HCT116 (cell line): Measurements from ENCODE around the gene KRT2. TPM values are rescaled to one million over a fixed set of nuclear protein-coding genes. Genes with fewer than 3 reads are reported as not detected.

Experiments used
- ATAC-seq: fragments of 200-7000 bp; cut with Tn5 transposase; 2 replicates; pipeline ENCODE4 v1.9.1; 2020; ENCODE audit warnings: mild to moderate bottlenecking, moderate library complexity
- BruUV-seq: library from RNA; stranded (reverse); fragments of 400-500 nt; replicated peaks from 2 replicates; lab custom pipeline; 2021; lab: Mats Ljungman, UMichigan
- CTCF ChIA-PET: fragments of 300-600 bp; sonication (Branson Sonifier 250); formaldehyde crosslinking; loops from one replicate; lab custom pipeline; 2021; ENCODE audit warnings: antibody characterized with exemption; lab: Charles Lee
- POLR2A ChIA-PET: fragments of 300-600, 350-600 bp; sonication (Branson Sonifier 250); formaldehyde crosslinking; loops from one replicate; lab custom pipeline; 2021; ENCODE audit warnings: antibody characterized with exemption; lab: Charles Lee
- RAD21 ChIA-PET, 2 experiments: fragments of 300-600 bp; sonication (Branson Sonifier 250); formaldehyde crosslinking; loops; one replicate each; lab custom pipeline; 2023; ENCODE audit warnings: low total read pairs in 2 of 2; ENCODE audit not compliant: uncharacterized antibody in 2 of 2, unreplicated experiment in 2 of 2, low non-redundant PET in 1 of 2; lab: Charles Lee
- DNase-seq: peaks from one replicate; pipeline ENCODE4 v3.0.0-alpha.2; 2010; ENCODE audit warnings: low read depth, low spot score
- H2AFZ ChIP-seq: fragments of 200-600 bp; shearing (Covaris generic), sonication (generic); 2 replicates; pipeline ENCODE4 v1.6.1; 2017; ENCODE audit warnings: low read depth, mixed run types, mixed read lengths, antibody characterized with exemption, low read length; ENCODE audit not compliant: poor library complexity, severe bottlenecking
- H3K27ac ChIP-seq: 2 replicates; pipeline ENCODE4 v1.5.1; 2012; ENCODE audit warnings: low read depth, low read length
- H3K27me3 ChIP-seq: fragments of 200-600 bp; sonication (generic); 2 replicates; pipeline ENCODE4 v1.6.1; 2016; ENCODE audit warnings: mixed run types, low read length, mixed read lengths; ENCODE audit not compliant: insufficient read depth
- H3K36me3 ChIP-seq, 2 experiments: fragments of 200-500 bp in 1 of 2; fragments of 200-600 bp in 1 of 2; sonication (Bioruptor generic) in 1 of 2; sonication (generic) in 1 of 2; 2 replicates each; pipeline versions ENCODE4 v1.5.1 to v1.6.1; 2014 to 2016; ENCODE audit warnings: low read length in 2 of 2, inconsistent platforms in 1 of 2, mixed read lengths in 1 of 2, mixed run types in 1 of 2; ENCODE audit not compliant: insufficient read depth in 2 of 2, control insufficient read depth in 1 of 2
- H3K4me1 ChIP-seq, 2 experiments: fragments of 200-600 bp in 1 of 2; sonication (generic) in 1 of 2; 2 replicates each; pipeline versions ENCODE4 v1.5.1 to v1.6.1; 2012 to 2017; ENCODE audit warnings: low read length in 2 of 2, inconsistent platforms in 1 of 2, mild to moderate bottlenecking in 1 of 2, mixed read lengths in 1 of 2, mixed run types in 1 of 2, moderate library complexity in 1 of 2; ENCODE audit not compliant: insufficient read depth in 2 of 2, control insufficient read depth in 1 of 2
- H3K4me2 ChIP-seq: fragments of 200-600 bp; sonication (generic); 2 replicates; pipeline ENCODE4 v1.6.1; 2017; ENCODE audit warnings: mixed run types, low read length, mixed read lengths
- H3K4me3 ChIP-seq, 2 experiments: fragments of 200-600 bp in 1 of 2; sonication (generic) in 1 of 2; replicated peaks in 1 of 2; 2 replicates each; pipeline ENCODE4 v1.5.1; 2011 to 2016; ENCODE audit warnings: low read length in 2 of 2, control low read depth in 1 of 2, low read depth in 1 of 2, mild to moderate bottlenecking in 1 of 2, mixed read lengths in 1 of 2, mixed run types in 1 of 2
- H3K79me2 ChIP-seq: fragments of 200-600 bp; sonication (generic); 2 replicates; pipeline ENCODE4 v1.6.1; 2017; ENCODE audit warnings: mild to moderate bottlenecking, mixed run types, low read length, moderate library complexity, mixed read lengths; ENCODE audit not compliant: insufficient read depth
- H3K9ac ChIP-seq: fragments of 200-600 bp; sonication (generic); 2 replicates; pipeline ENCODE4 v1.6.1; 2016; ENCODE audit warnings: low read length, mixed read lengths
- H3K9me2 ChIP-seq: fragments of 200-600 bp; sonication (generic), shearing (Covaris generic); 2 replicates; pipeline ENCODE4 v1.6.1; 2017; ENCODE audit warnings: mixed run types, mild to moderate bottlenecking, moderate library complexity; ENCODE audit not compliant: insufficient read depth
- H3K9me3 ChIP-seq, 2 experiments: fragments of 200-500 bp in 1 of 2; fragments of 200-600 bp in 1 of 2; sonication (Bioruptor generic) in 1 of 2; sonication (generic) in 1 of 2; 2 replicates each; pipeline ENCODE4 v1.6.1; 2014 to 2017; ENCODE audit warnings: low read length in 2 of 2, mixed read lengths in 2 of 2, inconsistent platforms in 1 of 2, low read depth in 1 of 2, mild to moderate bottlenecking in 1 of 2, mixed run types in 1 of 2, moderate library complexity in 1 of 2; ENCODE audit not compliant: control insufficient read depth in 1 of 2, insufficient read depth in 1 of 2
- H4K20me1 ChIP-seq: fragments of 200-600 bp; sonication (generic), shearing (Covaris generic); 2 replicates; pipeline ENCODE4 v1.6.1; 2017; ENCODE audit warnings: mixed run types, mild to moderate bottlenecking, moderate library complexity; ENCODE audit not compliant: insufficient read depth
- CBX3 ChIP-seq: IDR thresholded peaks from 2 replicates; pipeline ENCODE4 v1.6.1; 2012; ENCODE audit warnings: low read depth
- CEBPB ChIP-seq: IDR thresholded peaks from 2 replicates; pipeline ENCODE4 v1.6.1; 2012; ENCODE audit warnings: low read depth
- FOSL1 ChIP-seq: IDR thresholded peaks from 2 replicates; pipeline ENCODE4 v1.6.1; 2012; ENCODE audit warnings: low read depth
- JUND ChIP-seq: IDR thresholded peaks from 2 replicates; pipeline ENCODE4 v1.6.1; 2012
- POLR2A ChIP-seq: IDR thresholded peaks from 2 replicates; pipeline ENCODE4 v1.7.0; 2011; ENCODE audit warnings: borderline replicate concordance; ENCODE audit not compliant: insufficient read depth, insufficient read length; ENCODE audit errors: extremely low read depth
- SP1 ChIP-seq: IDR thresholded peaks from 2 replicates; pipeline ENCODE4 v1.6.1; 2012; ENCODE audit warnings: low read depth
- TCF7L2 ChIP-seq: IDR thresholded peaks from 2 replicates; pipeline ENCODE4 v1.7.0; 2011; ENCODE audit warnings: borderline replicate concordance, inconsistent platforms; ENCODE audit not compliant: insufficient read depth, insufficient read length; ENCODE audit errors: extremely low read depth
- ZBTB33 ChIP-seq: IDR thresholded peaks from 2 replicates; pipeline ENCODE4 v1.6.1; 2011; ENCODE audit warnings: mild to moderate bottlenecking, low read length, moderate library complexity; ENCODE audit not compliant: insufficient replicate concordance; ENCODE audit errors: extremely low read depth
- ZFX ChIP-seq: fragments of 450-650 bp; IDR thresholded peaks from 2 replicates; pipeline ENCODE4 v1.6.1; 2017
- ZNF274 ChIP-seq: fragments of 200-500 bp; sonication (Bioruptor generic); IDR thresholded peaks from 2 replicates; pipeline ENCODE4 v1.6.1; 2014; ENCODE audit warnings: mild to moderate bottlenecking, low read depth, low read length, inconsistent platforms
- intact Hi-C: fragments of 100-400 bp; cut with micrococcal nuclease; formaldehyde crosslinking; loops from 2 replicates; pipeline ENCODE4 v1.10.0; 2022
- total RNA-seq: library from RNA; stranded (reverse); gene quantifications from one replicate; pipeline ENCODE4 v1.2.1, GENCODE V29; 2021; ENCODE audit not compliant: unreplicated experiment

KRT2 gene
- total RNA-seq, 1 experiment from 2014 or later, result not detected

- no peaks in the 10 kb centered on the region for H4K20me1 ChIP-seq
- no peaks in the 10 kb centered on the region; the same call in 1 of the 2 replicates for H3K27me3 ChIP-seq
- H3K9me3 ChIP-seq, result no peaks in the 10 kb centered on the region
- CTCF ChIA-PET, result no interaction called here
- RAD21 ChIA-PET, result no interaction called here
- no peak overlapping the region for H3K27ac ChIP-seq
- no peak for TF ChIP-seq SP1
- TF ChIP-seq FOSL1, result 0 out of 2 replicates have a peak, but pooled peaks have one; percentile 29
- TF ChIP-seq ZBTB33, result no peak
- TF ChIP-seq ZNF274, result no peak
- TF ChIP-seq JUND, result peak; percentile 24
- TF ChIP-seq TCF7L2, result peak; percentile 19
- TF ChIP-seq ZFX, result no peak
- no peak for TF ChIP-seq POLR2A
- peak overlapping the region; percentile 29 for H3K4me2 ChIP-seq
- no peaks in the 10 kb centered on the region for H3K36me3 ChIP-seq
- POLR2A ChIA-PET, result no interaction called here
- no peak overlapping the region for H3K9ac ChIP-seq
- H2AFZ ChIP-seq, result no peak overlapping the region
- peak; percentile 73 for ATAC-seq
- no peaks in the 10 kb centered on the region for H3K79me2 ChIP-seq
- no peak overlapping the region for H3K4me3 ChIP-seq
- H3K4me1 ChIP-seq, result peaks cover 0 to 21% of the 10 kb centered on the region in 2 experiments; a peak in 3 of 4 replicates
- no TSS peak for BruUV-seq
- intact Hi-C loops, result no loop called here
- peak; percentile 19 for DNase-seq
- H3K9me2 ChIP-seq, result no peaks in the 10 kb centered on the region
Measured at GRCh38 chr12:52603314-52603713, 48.7 kb downstream of the KRT2 start.

GRCh38 chr12:52602552-52602951 lies 49.5 kb downstream of the KRT2 start:
- ChIA-PET RAD21 (no interaction called here), CTCF (no interaction called here)
- ATAC-seq, result no peak
- TF ChIP-seq POLR2A, result no peak
- TF ChIP-seq CBX3, result no peak
- TF ChIP-seq ZFX, result no peak
- TF ChIP-seq CEBPB, result no peak
- TF ChIP-seq JUND, result no peak
- no peak for TF ChIP-seq SP1
- TF ChIP-seq, all 23 proteins: peak for 0
- Histone ChIP-seq H3K79me2 (no peaks in the 10 kb centered on the region), H3K36me3 (no peaks in the 10 kb centered on the region), H3K4me2 (0 out of 2 replicates have a peak overlapping the region, but pooled peaks have one; percentile 29), H3K4me3 (no peak overlapping the region), H2AFZ (no peak overlapping the region), H3K9me2 (no peaks in the 10 kb centered on the region), H3K4me1 (peaks cover 0 to 21% of the 10 kb centered on the region in 2 experiments; a peak in 3 of 4 replicates), H3K9me3 (no peaks in the 10 kb centered on the region), H4K20me1 (no peaks in the 10 kb centered on the region), H3K27ac (no peak overlapping the region), H3K27me3 (no peaks in the 10 kb centered on the region; the same call in 1 of the 2 replicates), H3K9ac (no peak overlapping the region)
- intact Hi-C loops, result no loop called here
- POLR2A ChIA-PET, result no interaction called here
- BruUV-seq, result no TSS peak
- no peak for DNase-seq
